Keratinocyte (primary cell): ENCODE results near the gene B4GAT1. TPM values are rescaled to one million over a fixed set of nuclear protein-coding genes. Genes with fewer than 3 reads are reported as not detected.

ENCODE experiments used
- DNase-seq: peaks from one replicate; pipeline ENCODE4 v3.0.0-alpha.2; 2011; ENCODE audit warnings: low read depth, missing footprints, low spot score
- FAIRE-seq: peaks from 2 replicates; lab custom pipeline; 2011; peaks lifted over from hg19 to GRCh38; lab: Jason Lieb, UNC
- H2AFZ ChIP-seq: 2 replicates; pipeline ENCODE4 v1.6.0; 2012; ENCODE audit warnings: low read length, control low read depth, inconsistent platforms; ENCODE audit not compliant: control insufficient read depth
- H3K27ac ChIP-seq: 2 replicates; pipeline ENCODE4 v1.5.1; 2011; ENCODE audit warnings: low read length; ENCODE audit not compliant: control insufficient read depth, insufficient read depth
- H3K27me3 ChIP-seq: 3 replicates; pipeline ENCODE4 v1.6.0; 2011; ENCODE audit warnings: low read length; ENCODE audit not compliant: control insufficient read depth, insufficient read depth; ENCODE audit errors: extremely low read depth
- H3K36me3 ChIP-seq, 2 experiments: 2 replicates in 1 of 2; 3 replicates in 1 of 2; pipeline ENCODE4 v1.5.1; 2011; ENCODE audit warnings: low read length in 2 of 2, mild to moderate bottlenecking in 1 of 2; ENCODE audit not compliant: control insufficient read depth in 2 of 2, insufficient read depth in 2 of 2; ENCODE audit errors: extremely low read depth in 1 of 2
- H3K4me1 ChIP-seq: 3 replicates; pipeline ENCODE4 v1.5.1; 2011; ENCODE audit warnings: low read length; ENCODE audit not compliant: control insufficient read depth, insufficient read depth; ENCODE audit errors: extremely low read depth
- H3K4me2 ChIP-seq: 3 replicates; pipeline ENCODE4 v1.6.0; 2011; ENCODE audit warnings: low read depth, low read length; ENCODE audit not compliant: control insufficient read depth, insufficient read depth; ENCODE audit errors: extremely low read depth
- H3K4me3 ChIP-seq, 3 experiments: fragments of 200-600 bp in 1 of 3; sonication (generic) in 1 of 3; 2 replicates in 2 of 3; 3 replicates in 1 of 3; pipeline ENCODE4 v1.5.1; 2011 to 2016; ENCODE audit warnings: low read length in 3 of 3, mild to moderate bottlenecking in 3 of 3, control low read depth in 2 of 3, inconsistent platforms in 1 of 3, low read depth in 1 of 3, mixed read lengths in 1 of 3, mixed run types in 1 of 3, moderate library complexity in 1 of 3; ENCODE audit not compliant: control insufficient read depth in 2 of 3, insufficient read depth in 2 of 3; ENCODE audit errors: extremely low read depth in 1 of 3
- H3K79me2 ChIP-seq: 2 replicates; pipeline ENCODE4 v1.6.0; 2012; ENCODE audit warnings: low read length; ENCODE audit not compliant: control insufficient read depth, insufficient read depth
- H3K9ac ChIP-seq: 3 replicates; pipeline ENCODE4 v1.6.0; 2011; ENCODE audit warnings: low read length; ENCODE audit not compliant: control insufficient read depth, insufficient read depth; ENCODE audit errors: extremely low read depth
- H3K9me1 ChIP-seq: 3 replicates; pipeline ENCODE4 v1.6.0; 2011; ENCODE audit warnings: low read length; ENCODE audit not compliant: control insufficient read depth, insufficient read depth; ENCODE audit errors: extremely low read depth
- H3K9me3 ChIP-seq: 2 replicates; pipeline ENCODE4 v1.5.1; 2012; ENCODE audit warnings: low read depth, low read length; ENCODE audit not compliant: control insufficient read depth
- H4K20me1 ChIP-seq: 3 replicates; pipeline ENCODE4 v1.6.0; 2011; ENCODE audit warnings: low read length; ENCODE audit not compliant: control insufficient read depth, insufficient read depth; ENCODE audit errors: extremely low read depth
- EZH2 ChIP-seq: IDR thresholded peaks from one replicate; pipeline ENCODE4 v1.6.1; 2012; ENCODE audit warnings: inconsistent platforms, mild to moderate bottlenecking, low read length, moderate library complexity
- dilution Hi-C: fragments of 300-500 bp; cut with MboI; formaldehyde crosslinking; loops from one replicate; pipeline ENCODE4 v1.7.0; 2020; ENCODE audit warnings: low sequenced_read_pairs; ENCODE audit not compliant: extremely low pct_ligation_motif_present
- polyA plus RNA-seq, 5 experiments: library from polyadenylated mRNA; depleted of rRNA in 3 of 5; stranded (reverse) in 3 of 5; stranded (forward) in 1 of 5; unstranded in 1 of 5; fragments of >200 nt; gene quantifications; 1 replicate in 1 of 5; 2 replicates in 3 of 5; 3 replicates in 1 of 5; pipeline versions ENCODE4 v1.2.1 to v1.2.3, GENCODE V29; 2011 to 2012; ENCODE audit warnings: missing spikeins in 2 of 5, low read depth in 1 of 5, low replicate concordance in 1 of 5
- TF ChIP-seq, protein P1 (sequence below), 3 experiments: IDR thresholded peaks in 1 of 3; conservative IDR thresholded peaks in 1 of 3; optimal IDR thresholded peaks in 1 of 3; 2 replicates in 2 of 3; 3 replicates in 1 of 3; pipeline versions ENCODE3 to v1.5.1; 2011; ENCODE audit warnings: low read length in 3 of 3, mild to moderate bottlenecking in 3 of 3, moderate library complexity in 2 of 3, control low read depth in 1 of 3, inconsistent platforms in 1 of 3; ENCODE audit not compliant: insufficient read depth in 2 of 3; ENCODE audit errors: extremely low read depth in 1 of 3

The B4GAT1 gene
- polyA plus RNA-seq, 1 donor (not counting 4 experiments of a cell fraction or from before 2014, with no cell fraction given): 5.2 TPM

DNA sequence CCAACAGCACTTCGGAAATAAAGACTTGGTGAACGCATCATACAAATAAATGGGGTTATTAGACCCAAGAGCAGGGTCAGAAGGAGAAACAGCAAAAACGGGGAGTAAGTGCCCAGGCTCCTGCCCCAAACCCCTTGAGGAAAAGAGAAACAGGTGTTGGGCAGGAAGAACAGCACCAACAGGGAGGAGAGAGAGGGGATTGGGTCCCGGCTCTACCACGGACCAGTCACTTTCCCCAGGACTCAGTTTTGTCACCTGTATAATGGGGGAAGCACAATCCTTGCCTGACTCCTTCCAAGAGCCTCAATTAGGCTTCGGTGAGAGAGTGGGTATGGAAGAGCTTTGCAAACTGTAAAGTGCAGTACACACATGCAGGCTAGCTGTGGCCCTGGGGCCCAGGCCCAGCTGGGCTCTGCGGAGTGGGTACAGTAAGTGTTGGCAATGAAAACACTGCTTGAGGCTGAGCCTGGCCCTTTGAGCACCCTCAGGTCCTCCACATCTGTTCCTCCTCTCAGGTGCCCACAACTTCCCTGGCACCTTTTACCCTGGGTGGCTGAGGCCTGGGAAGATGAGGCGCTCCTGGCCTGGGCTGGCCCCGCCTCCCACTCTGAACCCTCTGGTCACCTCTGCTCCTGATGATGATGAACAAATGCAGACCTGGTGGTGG lies 15.2 kb upstream of the B4GAT1 start:
- Histone ChIP-seq H3K36me3 (peaks cover 0 to 5% of the 10 kb centered on the region in 2 experiments), H4K20me1 (peaks cover 3% of the 10 kb centered on the region), H3K27me3 (no peaks in the 10 kb centered on the region), H3K4me1 (no peaks in the 10 kb centered on the region), H3K9me1 (no peaks in the 10 kb centered on the region), H3K4me3 (no peak overlapping the region), H3K4me2 (no peak overlapping the region), H3K27ac (no peak overlapping the region), H3K79me2 (no peaks in the 10 kb centered on the region), H3K9ac (no peak overlapping the region), H3K9me3 (no peaks in the 10 kb centered on the region), H2AFZ (no peak overlapping the region)
- FAIRE-seq (no peak), DNase-seq (no peak)
- no peak for TF ChIP-seq EZH2
- TF ChIP-seq, protein P1, sequence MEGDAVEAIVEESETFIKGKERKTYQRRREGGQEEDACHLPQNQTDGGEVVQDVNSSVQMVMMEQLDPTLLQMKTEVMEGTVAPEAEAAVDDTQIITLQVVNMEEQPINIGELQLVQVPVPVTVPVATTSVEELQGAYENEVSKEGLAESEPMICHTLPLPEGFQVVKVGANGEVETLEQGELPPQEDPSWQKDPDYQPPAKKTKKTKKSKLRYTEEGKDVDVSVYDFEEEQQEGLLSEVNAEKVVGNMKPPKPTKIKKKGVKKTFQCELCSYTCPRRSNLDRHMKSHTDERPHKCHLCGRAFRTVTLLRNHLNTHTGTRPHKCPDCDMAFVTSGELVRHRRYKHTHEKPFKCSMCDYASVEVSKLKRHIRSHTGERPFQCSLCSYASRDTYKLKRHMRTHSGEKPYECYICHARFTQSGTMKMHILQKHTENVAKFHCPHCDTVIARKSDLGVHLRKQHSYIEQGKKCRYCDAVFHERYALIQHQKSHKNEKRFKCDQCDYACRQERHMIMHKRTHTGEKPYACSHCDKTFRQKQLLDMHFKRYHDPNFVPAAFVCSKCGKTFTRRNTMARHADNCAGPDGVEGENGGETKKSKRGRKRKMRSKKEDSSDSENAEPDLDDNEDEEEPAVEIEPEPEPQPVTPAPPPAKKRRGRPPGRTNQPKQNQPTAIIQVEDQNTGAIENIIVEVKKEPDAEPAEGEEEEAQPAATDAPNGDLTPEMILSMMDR (optimal IDR thresholded peaks at IDR 0.05 in 1 of 3, IDR thresholded peaks at IDR 0.05 in 1 of 3, conservative IDR thresholded peaks at IDR 0.05 in 1 of 3; ENCODE audit: extremely low read depth in 1 of 3, insufficient read depth in 2 of 3, low read length in 3 of 3): no peak
- dilution Hi-C loops: no loop called here

DNA sequence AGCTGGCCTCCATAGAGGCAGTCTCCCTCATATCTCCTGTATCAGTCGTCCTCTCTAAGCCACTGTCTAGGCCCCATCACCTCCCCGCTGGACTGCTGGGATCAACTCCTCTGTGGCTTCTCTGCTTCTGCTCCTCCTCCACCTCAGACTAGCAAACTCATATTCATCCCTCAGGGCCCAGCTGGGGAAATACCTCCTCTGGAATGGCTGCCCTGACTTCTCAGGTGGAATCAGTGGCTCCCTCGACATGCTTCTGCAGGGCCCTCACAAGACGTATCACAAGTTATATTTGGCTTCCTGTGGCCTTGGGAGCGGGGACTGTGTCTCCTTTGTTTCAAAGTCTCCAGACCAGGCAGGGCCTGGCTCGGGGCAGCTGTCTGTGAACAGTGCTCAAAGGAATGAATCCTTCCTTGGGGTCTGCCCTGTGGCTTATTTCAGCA lies 14.1 kb upstream of the B4GAT1 start:
- H3K9ac ChIP-seq: no peak overlapping the region
- H4K20me1 ChIP-seq: peaks cover 3% of the 10 kb centered on the region
- no peaks in the 10 kb centered on the region for H3K79me2 ChIP-seq
- DNase-seq (no peak), FAIRE-seq (no peak)
- no peak overlapping the region for H3K27ac ChIP-seq
- no peak overlapping the region for H2AFZ ChIP-seq
- TF ChIP-seq EZH2: no peak
- TF ChIP-seq, protein P1 (optimal IDR thresholded peaks at IDR 0.05 in 1 of 3, IDR thresholded peaks at IDR 0.05 in 1 of 3, conservative IDR thresholded peaks at IDR 0.05 in 1 of 3; ENCODE audit: extremely low read depth in 1 of 3, insufficient read depth in 2 of 3, low read length in 3 of 3): no peak
- no peaks in the 10 kb centered on the region for H3K36me3 ChIP-seq
- H3K4me3 ChIP-seq: no peak overlapping the region
- H3K9me1 ChIP-seq: no peaks in the 10 kb centered on the region
- H3K27me3 ChIP-seq: no peaks in the 10 kb centered on the region
- dilution Hi-C loops: no loop called here
- H3K4me2 ChIP-seq: no peak overlapping the region
- no peaks in the 10 kb centered on the region for H3K9me3 ChIP-seq
- H3K4me1 ChIP-seq: no peaks in the 10 kb centered on the region
